ENCODE measurements around the gene ETV5.

The ETV5 gene

DNA sequence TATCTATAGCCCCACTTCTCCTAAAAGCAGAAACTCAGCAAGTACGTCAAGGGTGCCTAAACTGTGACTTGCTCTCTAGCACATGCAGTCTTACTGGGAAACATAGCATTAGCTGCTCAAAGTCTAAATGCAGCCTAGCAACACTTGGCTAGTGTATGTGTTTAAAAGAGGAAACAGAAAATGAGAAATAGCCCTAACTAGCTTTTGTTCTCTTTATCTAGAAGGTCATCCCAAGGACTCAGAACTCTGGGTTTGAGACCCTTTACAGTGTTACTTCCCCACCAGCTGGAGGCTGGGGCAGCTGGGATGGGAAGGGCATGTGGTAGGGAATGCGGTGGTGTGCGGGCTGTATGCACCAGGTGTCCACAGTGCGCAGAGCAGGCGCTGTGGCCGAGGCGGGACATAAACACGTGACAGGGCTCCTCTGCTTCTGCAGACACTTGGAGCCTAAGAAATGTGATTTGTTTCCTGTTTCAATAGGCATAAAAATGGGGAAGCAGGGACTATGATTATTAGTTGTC, 13.3 kb downstream of the ETV5 start:
- DNase-seq (ENCODE audit: low read depth), result no peak

DNA sequence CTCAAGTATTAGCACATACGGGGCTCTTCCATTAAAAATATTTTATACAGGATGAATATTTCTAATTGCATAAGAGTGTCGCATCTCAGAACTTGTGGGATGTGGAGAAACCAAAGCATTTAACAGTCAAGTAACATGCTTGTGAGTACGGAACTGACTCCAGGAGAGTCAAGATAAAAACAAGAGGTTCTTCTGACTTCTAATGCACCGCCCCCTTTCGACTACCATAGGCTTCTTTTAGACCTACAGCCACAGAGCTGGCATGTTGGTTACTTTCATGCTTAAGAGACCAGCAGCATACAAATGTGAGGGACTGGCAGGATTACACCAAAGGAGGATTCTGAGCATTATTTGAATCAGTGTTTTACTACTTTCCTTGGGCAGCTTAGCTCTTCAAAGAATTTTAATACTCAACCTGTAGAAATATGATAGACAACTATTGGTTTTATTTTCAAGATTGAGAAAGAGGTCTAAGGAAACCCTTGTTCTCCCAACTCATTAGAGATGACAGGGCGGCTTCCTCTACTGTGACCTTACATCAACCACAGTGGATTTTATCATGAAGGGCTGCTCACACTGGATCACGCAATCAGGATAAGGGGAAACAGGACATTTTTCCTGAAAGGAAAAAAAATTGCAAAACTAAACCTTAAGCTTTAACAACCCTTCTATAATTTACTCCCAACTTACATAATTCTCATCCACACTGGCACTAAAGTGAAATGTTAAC, 14.0 kb downstream of the ETV5 start:
- DNase-seq (ENCODE audit: low read depth), result no peak

DNA sequence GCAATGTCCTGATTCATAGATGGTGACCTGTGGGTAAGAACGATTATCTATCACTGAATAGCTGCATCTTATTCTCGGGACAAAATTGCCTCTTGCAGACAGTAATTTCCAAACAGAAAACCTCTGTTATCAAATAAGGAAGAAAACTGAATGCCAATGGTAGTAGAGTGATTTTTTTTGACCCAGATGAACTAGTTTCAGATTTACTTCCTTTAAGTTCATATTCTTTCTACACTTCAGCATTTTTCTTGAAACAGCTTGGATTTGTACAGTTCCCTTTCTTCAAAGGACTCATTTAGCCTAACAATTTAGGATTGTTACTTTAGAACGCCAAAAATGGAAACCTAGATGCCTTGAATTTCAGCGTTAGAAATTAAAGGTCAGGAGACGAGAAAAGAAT, 14.6 kb downstream of the ETV5 start:
- no peak for DNase-seq (ENCODE audit: low read depth)

DNA sequence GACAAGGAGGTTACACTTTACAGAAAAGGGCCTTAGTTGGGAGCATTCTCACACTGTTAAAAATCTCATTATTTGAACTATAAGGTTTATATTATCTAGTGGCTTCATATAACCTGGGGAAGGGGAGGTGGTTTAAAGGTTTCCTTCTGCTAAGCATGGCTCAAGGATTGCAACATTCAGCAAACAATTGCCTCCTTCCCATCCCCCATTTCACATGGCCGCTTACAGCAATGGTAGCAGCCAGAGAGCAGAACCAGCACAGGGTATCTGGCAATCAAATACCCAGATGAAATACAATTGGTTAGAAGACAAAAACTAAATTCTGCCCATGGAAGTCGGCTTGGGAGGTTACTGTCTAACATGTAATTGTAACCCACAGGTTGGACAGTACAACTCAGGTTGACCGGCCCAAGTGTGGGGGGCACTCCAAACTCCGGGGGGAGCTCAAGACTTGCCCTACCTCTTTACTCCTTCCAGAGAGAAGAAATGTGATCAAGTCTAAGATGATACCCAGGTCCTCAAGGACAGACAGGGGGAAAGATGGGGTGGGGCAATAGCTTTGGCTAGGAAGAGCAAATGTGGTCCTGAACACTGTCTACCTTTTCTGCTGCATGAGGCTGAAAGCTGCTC, 15.5 kb downstream of the ETV5 start:
- no peak for DNase-seq (ENCODE audit: low read depth)

DNA sequence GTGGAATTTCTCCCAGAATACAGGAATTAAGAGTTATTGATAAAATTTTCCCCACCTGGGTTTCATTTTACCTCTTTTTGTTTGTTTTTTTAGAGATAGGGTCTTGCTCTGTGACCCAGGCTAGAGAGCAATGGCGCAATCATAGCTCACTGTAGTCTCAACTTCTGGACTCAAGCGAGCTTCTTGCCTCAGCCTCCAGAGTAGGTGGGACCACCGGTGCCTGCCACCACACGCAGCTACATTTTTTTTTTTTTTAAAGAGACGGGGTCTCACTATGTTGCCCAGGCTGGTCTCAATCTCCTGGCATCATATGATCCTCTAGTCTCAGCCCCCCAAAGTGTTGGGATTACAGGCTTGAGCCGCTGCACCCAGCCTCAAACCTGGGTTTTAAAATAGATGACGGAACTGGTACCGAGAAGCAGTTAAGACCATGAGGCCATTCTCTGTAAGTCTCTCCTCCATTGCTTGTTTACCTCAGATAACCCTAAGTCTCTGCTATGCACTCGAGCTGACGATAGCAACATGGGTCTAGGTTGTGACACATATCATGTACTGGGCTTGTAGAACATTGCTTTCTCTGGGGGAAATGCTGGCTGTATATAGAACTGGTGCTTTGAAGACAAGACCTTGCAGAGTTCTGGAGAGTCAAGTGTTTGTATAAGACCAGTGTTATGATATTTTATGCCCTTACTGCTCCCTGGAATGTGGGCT, 16.4 kb downstream of the ETV5 start:
- no peak for DNase-seq (ENCODE audit: low read depth)

DNA sequence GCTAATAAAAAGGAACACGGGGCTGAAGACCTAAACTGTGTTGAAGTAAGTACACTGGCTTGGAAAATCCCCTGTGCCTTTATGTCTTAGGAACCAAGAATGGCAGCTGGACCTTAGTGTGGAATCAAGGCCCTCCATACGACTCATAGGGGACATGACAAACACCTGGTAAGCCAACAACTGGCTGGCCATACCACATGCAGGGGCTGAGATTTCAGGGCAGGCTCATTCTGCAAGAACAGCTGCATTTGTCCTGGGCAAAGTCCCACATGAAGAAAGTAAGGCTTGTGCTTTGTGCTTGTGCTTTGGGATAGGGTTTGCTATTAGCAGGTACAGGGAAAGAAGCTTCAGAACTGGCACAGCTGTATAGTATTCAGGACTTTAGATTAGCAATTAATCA, 18.0 kb downstream of the ETV5 start:
- DNase-seq (ENCODE audit: low read depth), result no peak

DNA sequence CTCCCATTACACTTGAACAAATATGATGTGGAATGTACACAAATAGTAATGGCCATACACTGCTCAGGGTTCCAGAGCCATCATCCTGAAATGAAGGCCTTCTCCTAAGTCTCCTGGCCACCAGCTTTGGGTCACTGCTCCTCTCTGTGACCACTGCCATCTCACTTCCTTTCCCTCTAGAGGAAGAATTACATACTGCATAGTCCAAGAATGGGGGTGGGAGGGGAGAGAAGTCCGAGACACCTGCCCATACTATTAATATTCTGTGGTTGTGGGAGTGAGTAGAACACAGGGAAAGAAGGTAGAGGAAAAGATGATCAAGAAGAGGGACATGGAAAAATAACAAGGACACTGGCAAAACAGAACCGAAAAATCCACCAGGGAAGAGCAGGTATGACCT, 20.6 kb downstream of the ETV5 start:
- no peak for DNase-seq (ENCODE audit: low read depth)

DNA sequence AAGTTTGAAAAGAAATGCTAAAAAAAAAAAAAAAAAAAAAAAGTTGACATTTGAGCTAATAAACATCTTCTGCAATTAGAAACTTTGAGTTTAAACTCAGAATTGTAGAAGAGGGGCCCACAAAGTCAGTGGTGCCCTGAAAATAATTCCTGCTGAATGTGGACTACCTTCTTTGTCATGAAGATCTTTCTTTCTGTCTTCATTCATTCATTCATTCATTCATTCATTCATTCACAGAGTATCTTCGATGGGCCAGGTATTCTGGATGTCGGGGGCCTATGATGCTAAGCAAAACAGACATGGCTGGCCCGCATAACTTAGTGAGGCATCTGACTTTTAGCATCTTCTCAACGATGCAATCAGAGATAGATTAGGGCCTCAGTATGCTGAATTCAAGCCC, 24.6 kb downstream of the ETV5 start:
- DNase-seq (ENCODE audit: low read depth), result no peak

DNA sequence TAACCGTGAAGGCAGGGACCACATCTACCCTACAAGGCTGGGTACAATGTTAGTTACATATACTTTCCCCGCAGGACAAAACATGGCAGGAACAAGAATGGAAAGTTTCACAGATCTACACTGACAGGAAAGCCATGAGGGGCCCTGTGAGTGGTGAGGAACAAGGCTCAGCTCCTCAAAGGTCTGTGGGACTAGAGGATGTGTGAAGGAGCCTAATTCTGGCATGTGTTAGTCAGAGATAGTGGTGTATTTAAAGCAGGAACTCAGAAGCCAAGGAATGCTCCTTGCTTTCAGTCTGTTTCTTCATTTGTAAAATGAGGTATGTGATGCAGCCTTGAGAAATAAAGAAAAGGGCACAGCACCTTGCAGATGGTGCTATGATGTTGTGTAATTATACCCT, 25.1 kb downstream of the ETV5 start:
- DNase-seq (ENCODE audit: low read depth), result no peak

DNA sequence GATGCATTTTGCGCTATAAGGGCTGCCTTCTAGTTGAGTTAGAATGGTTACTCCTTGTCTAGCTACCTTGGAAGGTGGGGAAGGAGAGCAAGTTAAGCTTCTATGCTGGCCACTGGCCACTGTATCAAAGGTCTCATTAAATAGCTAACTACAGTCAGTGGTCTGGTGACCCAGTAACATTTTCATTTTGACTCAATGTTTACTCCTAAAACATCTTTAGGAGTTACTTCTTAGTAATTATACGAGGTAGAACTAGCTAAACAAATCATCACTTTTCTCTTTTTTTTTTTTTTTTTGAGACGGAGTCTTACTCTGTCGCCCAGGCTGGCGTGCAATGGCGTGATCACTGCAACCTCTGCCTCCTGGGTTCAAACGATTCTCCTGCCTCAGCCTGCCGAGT, 26.7 kb downstream of the ETV5 start:
- no peak for DNase-seq (ENCODE audit: low read depth)

DNA sequence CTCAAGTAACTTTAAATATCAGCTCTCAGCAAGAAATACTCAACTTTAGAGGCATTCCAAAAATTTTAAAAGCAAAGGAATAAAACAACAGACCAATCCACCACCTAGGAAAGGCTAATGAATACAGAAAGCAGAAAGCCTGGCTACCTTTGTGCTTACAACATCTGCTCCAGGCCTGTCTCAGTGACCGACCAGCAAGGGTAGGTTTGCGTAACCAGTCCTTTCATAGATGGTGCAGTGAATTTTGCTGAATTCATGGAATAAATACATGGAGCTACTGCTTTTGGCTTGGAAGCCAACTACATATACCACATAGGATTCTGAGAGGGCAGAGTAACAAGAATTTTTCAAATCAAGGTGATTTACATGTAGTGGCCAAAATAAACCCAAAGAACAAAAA, 27.2 kb downstream of the ETV5 start:
- no peak for DNase-seq (ENCODE audit: low read depth)

DNA sequence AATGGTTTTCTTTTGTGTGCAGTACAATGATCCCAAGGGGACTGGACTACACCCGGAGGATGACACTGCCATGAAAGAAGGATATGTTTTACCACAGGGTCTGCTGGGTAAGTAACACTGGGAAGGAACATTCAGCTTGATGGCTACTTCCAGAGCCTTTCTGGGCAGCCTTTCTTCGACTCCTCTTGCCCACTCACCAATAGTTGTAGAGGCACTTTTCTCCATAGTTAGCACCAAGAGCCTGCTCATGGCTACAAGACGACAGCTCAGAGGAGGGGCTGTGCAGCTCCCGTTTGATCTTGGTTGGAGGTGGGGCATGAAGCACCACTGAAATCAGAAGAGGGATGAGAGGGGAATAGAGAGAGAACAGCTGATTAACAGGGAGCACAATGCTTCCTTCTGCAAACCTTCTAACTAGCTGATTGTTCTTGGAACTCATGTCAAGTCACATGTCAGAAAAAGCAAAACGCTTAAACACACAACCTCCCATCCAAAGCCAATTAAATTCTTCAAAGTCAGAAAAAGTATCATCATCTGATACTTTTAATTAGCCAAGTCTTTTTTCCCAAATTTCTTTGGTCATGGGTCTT, 27.9 kb downstream of the ETV5 start:
- DNase-seq (ENCODE audit: low read depth), result no peak

DNA sequence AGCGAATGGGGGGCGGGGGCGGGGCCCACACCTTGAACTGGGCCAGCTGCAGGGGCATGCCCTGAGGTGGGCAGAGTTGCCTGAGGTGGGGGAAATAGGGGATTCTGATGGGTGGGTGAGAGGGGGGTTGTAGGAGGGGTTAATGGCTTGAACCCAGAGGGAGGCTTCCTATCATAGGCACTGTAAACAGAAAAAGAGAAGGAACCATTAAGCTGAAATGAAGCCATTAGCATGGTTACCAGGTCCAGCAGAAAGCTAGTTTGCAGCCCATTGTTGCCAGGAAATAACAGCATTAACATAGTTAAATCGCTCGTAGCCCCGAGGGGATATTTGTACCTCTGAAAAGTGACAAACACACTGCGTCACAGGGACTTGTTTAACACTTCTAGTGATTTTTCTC, 29.0 kb downstream of the ETV5 start:
- DNase-seq (ENCODE audit: low read depth), result no peak

DNA sequence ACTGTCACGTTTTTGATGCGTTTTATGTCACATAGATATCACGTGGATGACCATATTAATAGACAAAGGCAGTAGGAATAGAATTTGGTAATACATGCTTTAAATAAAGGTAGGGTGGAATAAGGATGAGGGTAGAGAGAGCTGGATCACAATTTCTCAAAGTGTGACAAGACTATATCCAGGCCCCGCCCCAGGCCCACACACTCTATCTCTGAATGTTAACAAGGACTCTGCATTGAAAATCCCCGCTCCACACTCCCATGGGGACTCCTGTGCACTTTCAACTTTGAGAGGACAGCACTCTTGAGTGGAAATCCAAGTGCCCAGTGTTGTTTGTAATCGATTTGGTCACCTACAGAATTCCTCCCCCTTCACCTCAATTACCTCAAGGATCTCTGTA, 31.4 kb downstream of the ETV5 start:
- DNase-seq (ENCODE audit: low read depth), result no peak

DNA sequence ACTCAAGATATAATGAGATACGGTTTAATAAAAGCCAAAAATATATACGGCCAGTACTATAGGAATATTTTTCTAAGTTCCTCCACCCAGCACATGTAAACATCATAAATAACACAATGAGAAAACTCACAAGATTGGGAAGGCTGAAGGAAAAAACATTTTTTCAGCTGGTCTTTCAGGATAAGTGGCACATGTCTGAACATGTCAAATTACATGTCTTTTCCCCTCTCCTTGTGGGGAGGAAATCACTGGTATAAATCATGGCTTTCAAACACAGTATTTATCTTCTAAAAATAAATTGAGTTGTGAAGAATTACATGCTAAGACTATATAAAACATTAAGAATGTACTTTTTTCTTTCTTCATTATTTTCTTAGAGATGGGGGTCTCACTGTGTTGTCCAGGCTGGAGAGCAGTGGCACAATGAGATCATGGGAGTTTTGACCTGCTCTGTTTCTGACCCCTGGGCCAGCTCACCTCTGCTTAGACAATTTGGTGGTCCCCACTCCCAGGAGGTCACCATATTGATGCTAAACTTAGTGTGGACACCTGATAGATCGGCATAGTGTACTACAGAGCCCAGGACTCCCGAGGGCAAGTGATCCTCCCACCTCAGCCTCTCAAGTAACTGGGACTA, 32.8 kb downstream of the ETV5 start:
- no peak for DNase-seq (ENCODE audit: low read depth)

DNA sequence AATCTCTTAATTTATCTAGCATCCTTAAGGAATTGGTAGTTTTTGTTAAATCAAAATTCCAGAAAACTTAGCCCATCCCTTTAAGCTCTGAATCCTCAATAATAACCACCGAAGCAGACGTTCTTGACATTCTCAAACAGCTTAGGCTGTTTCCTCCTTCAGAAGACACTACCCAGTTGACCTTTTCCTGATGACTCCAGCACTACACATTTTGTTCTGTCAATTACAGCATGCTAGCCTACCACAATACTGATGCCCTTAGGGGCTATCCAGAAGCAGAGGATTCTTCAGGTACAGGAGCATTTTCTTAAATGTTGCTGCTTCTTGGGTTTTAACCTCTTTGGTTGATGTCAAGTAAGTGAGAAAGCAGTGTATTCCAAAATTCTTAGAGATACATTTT, 33.4 kb downstream of the ETV5 start:
- no peak for DNase-seq (ENCODE audit: low read depth)

DNA sequence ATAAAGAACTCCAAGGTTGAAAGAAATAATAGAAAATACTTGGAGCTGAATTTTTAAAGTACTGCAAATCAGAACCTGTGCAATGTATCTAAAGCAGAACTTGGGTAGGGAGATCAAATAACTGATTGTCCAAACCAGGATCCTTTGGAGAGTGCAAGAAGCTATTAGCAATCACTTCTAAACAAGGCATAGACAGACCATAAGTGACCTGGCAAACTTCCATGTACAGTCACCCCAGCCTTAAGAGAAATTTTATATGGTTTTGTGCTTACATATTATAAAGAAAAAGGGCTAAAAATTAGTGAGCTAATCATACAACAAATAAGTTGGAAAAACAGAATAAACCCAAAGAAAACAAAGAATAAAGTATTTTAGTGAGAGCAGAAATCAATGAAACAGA, 35.2 kb downstream of the ETV5 start:
- no peak for DNase-seq (ENCODE audit: low read depth)

DNA sequence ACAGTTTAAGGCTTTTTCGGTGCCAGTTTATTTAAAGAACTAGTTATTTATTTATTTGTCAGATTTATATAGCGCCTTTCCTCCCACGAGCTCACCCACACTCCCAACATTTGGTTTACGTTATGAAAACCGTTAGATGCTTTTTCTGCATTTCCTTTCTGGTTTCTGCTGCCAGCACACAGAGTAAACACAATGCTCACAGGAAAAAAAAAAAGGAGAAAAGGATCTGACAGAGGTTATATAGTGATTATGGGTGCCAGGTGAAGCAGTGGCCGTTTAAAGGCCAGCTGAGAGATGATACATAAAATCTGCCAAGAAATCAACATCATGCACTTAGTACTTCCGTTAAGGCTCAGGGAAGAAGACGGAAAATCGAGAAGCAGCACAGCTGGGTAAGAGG, 37.9 kb downstream of the ETV5 start:
- DNase-seq (ENCODE audit: low read depth), result no peak

DNA sequence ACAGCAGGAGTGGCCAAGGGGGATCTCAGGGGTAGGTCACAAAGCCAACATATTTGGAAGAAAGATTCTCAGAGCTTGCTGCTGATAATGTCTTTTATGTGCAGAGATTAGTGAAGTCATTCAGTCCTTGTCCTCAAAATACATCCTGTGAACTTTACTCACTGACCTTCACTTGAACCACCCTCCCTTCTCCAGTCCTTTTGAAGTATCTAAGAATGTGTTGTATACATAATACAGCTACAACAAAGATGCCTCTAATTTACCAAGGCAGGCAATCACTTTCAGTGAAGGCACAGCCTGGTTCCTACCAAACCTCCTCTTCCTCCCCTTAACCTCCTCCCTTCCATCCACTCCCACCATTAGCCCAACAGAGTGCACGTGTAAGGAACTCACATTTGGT, 38.3 kb downstream of the ETV5 start:
- no peak for DNase-seq (ENCODE audit: low read depth)

DNA sequence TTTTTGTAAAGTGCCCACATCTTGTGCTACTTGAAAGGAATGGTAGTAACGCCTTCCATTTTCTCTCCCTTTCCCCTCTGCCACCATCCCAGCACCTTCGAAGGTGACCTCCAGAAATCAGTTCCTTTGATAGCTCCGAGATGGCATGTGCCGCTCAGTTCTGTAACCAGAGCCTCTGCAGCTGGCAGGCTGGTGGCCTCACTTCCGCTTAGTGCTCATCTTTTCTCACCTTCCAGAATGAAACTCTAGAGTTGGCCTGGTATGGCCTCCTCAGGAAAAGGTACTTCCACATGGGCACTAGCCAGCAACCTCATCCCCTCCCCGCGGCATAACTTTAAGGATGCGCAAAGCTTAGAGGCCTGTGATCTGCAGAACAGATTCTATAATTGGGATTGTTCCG, 38.8 kb downstream of the ETV5 start:
- no peak for DNase-seq (ENCODE audit: low read depth)

DNA sequence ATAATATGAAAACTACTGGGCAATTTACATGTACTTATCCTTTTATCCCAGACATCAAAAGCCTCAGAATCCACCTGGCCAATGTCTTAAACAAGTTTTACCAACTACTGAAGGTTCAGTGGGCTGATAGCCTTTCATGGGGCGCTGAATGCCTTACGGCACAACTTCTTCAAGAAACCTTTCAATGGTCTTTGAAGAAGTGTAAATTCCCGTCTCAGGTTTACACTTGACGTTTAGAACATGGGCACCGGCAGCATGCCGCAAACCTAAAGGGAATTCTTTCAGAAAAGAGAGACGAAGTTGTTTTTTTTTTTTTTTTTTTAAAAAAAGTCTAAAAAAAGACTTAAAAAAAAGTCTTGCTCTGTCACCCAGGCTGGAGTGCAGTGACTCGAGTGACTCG, 39.7 kb downstream of the ETV5 start:
- DNase-seq (ENCODE audit: low read depth), result no peak

DNA sequence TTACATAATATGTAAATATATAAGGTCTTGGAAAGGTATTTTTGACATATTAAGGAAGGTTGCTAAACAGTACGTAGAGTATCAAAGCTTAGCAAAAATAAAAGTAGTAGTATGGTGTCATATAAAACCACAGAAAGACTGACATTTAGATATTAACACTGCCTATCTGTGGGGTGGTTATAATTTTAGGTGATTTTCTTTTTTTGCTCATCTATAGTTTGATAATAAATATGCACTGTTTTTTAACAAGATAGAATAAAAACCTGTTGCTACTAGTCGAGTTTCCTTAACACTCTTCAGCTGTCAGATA, 40.7 kb downstream of the ETV5 start:
- DNase-seq (ENCODE audit: low read depth), result no peak

All from stimulated activated CD8-positive, alpha-beta memory T cell treated with anti-CD3 and anti-CD28 coated beads, Interleukin-12 subunit alpha, Interleukin-12 subunit beta, amount 100 ng/mL, for 1 hour (primary cell).